Peyer's patch (tissue), 4 donors: Measurements from ENCODE around the gene CDC20B.

Experiments
- CTCF ChIP-seq, 6 experiments: fragments of 450-650 bp in 4 of 6; fragments of 200-600 bp in 2 of 6; sonication (generic) in 1 of 6; IDR thresholded peaks; one replicate each; pipeline ENCODE4 v1.5.1; 2017 to 2019; ENCODE audit warnings: antibody characterized with exemption in 6 of 6, mild to moderate bottlenecking in 3 of 6, moderate library complexity in 1 of 6
- POLR2A ChIP-seq, 2 donors: fragments of 450-650 bp; IDR thresholded peaks; one replicate each; pipeline ENCODE4 v1.5.1; 2017; ENCODE audit warnings: antibody characterized with exemption in 2 of 2, mild to moderate bottlenecking in 2 of 2, moderate library complexity in 2 of 2

- TF ChIP-seq POLR2A (IDR thresholded peaks at IDR 0.05) = no peak
- no peak for TF ChIP-seq CTCF (IDR thresholded peaks at IDR 0.05)
These were observed 1.5 kb downstream of the CDC20B start for GRCh38 chr5:55171471-55171870.
